ENCODE data around the gene WDR37. TPM values are rescaled to one million over a fixed set of nuclear protein-coding genes. Genes with fewer than 3 reads are reported as not detected.

The WDR37 gene
- total RNA-seq, 1 experiment from 2014 or later = 4.5 TPM

DNA sequence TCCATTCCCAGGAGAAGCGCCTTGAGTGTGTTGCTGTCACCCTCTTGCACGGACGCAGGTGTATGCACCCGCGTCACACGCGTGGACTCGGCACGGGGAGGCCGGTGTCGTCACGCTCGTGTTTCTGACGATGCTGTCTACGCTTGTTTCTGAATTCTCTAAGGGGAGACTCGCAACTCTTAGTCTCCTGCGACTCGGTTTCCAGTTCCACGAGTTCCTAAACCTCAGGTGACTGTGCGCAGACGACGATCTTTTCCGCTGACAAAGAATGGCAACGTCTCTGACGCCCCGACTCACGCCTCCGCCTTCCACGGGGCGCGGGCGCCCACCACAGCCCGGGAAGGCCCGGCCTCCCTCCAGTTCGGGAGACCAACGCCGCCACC lies 7.8 kb upstream of the WDR37 start:
- no peaks in the 10 kb centered on the region for H3F3A ChIP-seq (ENCODE audit: low read length, unreplicated experiment)
- ChIA-PET POLR2A (ENCODE audit: unreplicated experiment) (no interaction called here), CTCF (no interaction called here)
- H3K27ac ChIP-seq (ENCODE audit: low read length) = peak overlapping the region; percentile 94
- TF ChIP-seq CTCF (conservative IDR thresholded peaks at IDR 0.05; ENCODE audit: low read depth, low read length) = no peak
- TF ChIP-seq EZH2 (IDR thresholded peaks at IDR 0.05; ENCODE audit: low read length, unreplicated experiment) = no peak
- no peak for TF ChIP-seq EZH2phosphoT487 (IDR thresholded peaks at IDR 0.05; ENCODE audit: borderline replicate concordance, low read length)
- no peak overlapping the region for H2AFZ ChIP-seq (ENCODE audit: low read length)
- peaks cover 7% of the 10 kb centered on the region for H3K4me1 ChIP-seq (ENCODE audit: insufficient read depth, low read length)
- H3K9ac ChIP-seq (ENCODE audit: low read length) = peak overlapping the region; percentile 92
- H3K9me3 ChIP-seq (ENCODE audit: low read length) = no peaks in the 10 kb centered on the region
- peaks cover 74% of the 10 kb centered on the region for H3K79me2 ChIP-seq (ENCODE audit: low read length)
- intact Hi-C loops (cut with micrococcal nuclease) = no loop called here
- no peaks in the 10 kb centered on the region; the same call in 1 of the 2 replicates for H3K36me3 ChIP-seq (ENCODE audit: low read depth, low read length)
- peaks cover 19% of the 10 kb centered on the region; the same call in 1 of the 2 replicates for H4K20me1 ChIP-seq (ENCODE audit: low read length)
- H3K4me2 ChIP-seq (ENCODE audit: low read length) = peak overlapping the region; percentile 96
- ATAC-seq (no peak), DNase-seq (peak; percentile 2)
- TSS peak; percentile 72 for BruUV-seq (replicated peaks)
- H3K4me3 ChIP-seq (ENCODE audit: low read length) = peak overlapping the region; percentile 93
- no peaks in the 10 kb centered on the region for H3K9me2 ChIP-seq (replicated peaks; ENCODE audit: low read length)
- no peaks in the 10 kb centered on the region for H3K27me3 ChIP-seq (ENCODE audit: low read length)

GRCh38 chr10:1048732-1049424 lies 7.3 kb upstream of the WDR37 start, which contains the start of gene IDI1:
Gene IDI1 (minus strand): TSS chr10:1049119. CDS start chr10:1049003, 116 bp downstream.
- peak within 1 kb of the TSS; percentile 96 for H3K4me2 ChIP-seq (ENCODE audit: low read length)
- H4K20me1 ChIP-seq (ENCODE audit: low read length) = peaks cover 19% of the 10 kb centered on the region; the same call in 1 of the 2 replicates
- CTCF ChIA-PET = no interaction called here
- BruUV-seq (replicated peaks) = no TSS peak
- H3K36me3 ChIP-seq (ENCODE audit: low read depth, low read length) = no peaks in the 10 kb centered on the region; the same call in 1 of the 2 replicates
- peak within 1 kb of the TSS; percentile 93 for H3K4me3 ChIP-seq (ENCODE audit: low read length)
- peak; percentile 80 for ATAC-seq
- H3K79me2 ChIP-seq (ENCODE audit: low read length) = peaks cover 79% of the 10 kb centered on the region
- H3K27me3 ChIP-seq (ENCODE audit: low read length) = no peaks in the 10 kb centered on the region
- peaks cover 7% of the 10 kb centered on the region for H3K4me1 ChIP-seq (ENCODE audit: insufficient read depth, low read length)
- intact Hi-C loops (cut with micrococcal nuclease) = no loop called here
- peak within 1 kb of the TSS; percentile 92 for H3K9ac ChIP-seq (ENCODE audit: low read length)
- H3K9me3 ChIP-seq (ENCODE audit: low read length) = no peaks in the 10 kb centered on the region
- H2AFZ ChIP-seq (ENCODE audit: low read length) = no peak within 1 kb of the TSS
- peak within 1 kb of the TSS; percentile 94 for H3K27ac ChIP-seq (ENCODE audit: low read length)
- DNase-seq = peak; percentile 88
- H3F3A ChIP-seq (ENCODE audit: low read length, unreplicated experiment) = no peaks in the 10 kb centered on the region
- TF ChIP-seq CTCF (conservative IDR thresholded peaks at IDR 0.05; ENCODE audit: low read depth, low read length) = no peak
- no peak for TF ChIP-seq EZH2phosphoT487 (IDR thresholded peaks at IDR 0.05; ENCODE audit: borderline replicate concordance, low read length)
- TF ChIP-seq EZH2 (IDR thresholded peaks at IDR 0.05; ENCODE audit: low read length, unreplicated experiment) = no peak
- H3K9me2 ChIP-seq (replicated peaks; ENCODE audit: low read length) = no peaks in the 10 kb centered on the region
- POLR2A ChIA-PET (ENCODE audit: unreplicated experiment) = no interaction called here

DNA sequence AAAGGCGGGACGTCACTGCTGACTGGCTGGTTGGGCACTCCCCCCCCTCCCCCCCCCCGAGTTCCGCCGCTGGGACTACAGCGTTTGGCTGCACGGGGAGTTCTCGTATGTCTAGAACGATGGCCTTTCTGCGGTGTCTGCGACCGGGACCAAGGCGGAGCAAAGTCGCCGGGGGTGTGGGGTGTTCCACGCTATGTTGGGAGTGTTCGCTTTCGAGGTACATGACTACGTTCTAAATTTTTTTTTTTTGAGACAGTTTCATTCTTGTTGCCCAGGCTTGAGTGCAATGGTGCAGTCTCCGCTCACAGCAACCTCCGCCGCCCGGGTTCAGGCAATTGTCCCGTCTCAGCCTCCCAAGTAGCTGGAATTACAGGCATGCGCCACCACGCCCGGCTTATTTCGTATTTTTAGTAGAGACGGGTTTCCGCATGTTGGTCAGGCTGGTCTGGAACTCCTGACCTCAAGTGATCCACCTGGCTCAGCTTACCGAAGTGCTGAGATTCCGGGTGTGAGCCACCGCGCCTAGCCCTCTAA lies 6.7 kb upstream of the WDR37 start:
- Histone ChIP-seq H3F3A (ENCODE audit: low read length, unreplicated experiment) (no peaks in the 10 kb centered on the region), H3K4me2 (ENCODE audit: low read length) (peak overlapping the region; percentile 79), H2AFZ (ENCODE audit: low read length) (no peak overlapping the region), H3K27me3 (ENCODE audit: low read length) (no peaks in the 10 kb centered on the region), H3K27ac (ENCODE audit: low read length) (peak overlapping the region; percentile 94), H4K20me1 (ENCODE audit: low read length) (peaks cover 16% of the 10 kb centered on the region; the same call in 1 of the 2 replicates), H3K9me3 (ENCODE audit: low read length) (no peaks in the 10 kb centered on the region), H3K79me2 (ENCODE audit: low read length) (peaks cover 82% of the 10 kb centered on the region), H3K36me3 (ENCODE audit: low read depth, low read length) (no peaks in the 10 kb centered on the region; the same call in 1 of the 2 replicates), H3K4me1 (ENCODE audit: insufficient read depth, low read length) (peaks cover 7% of the 10 kb centered on the region), H3K9ac (ENCODE audit: low read length) (peak overlapping the region; percentile 92), H3K9me2 (replicated peaks; ENCODE audit: low read length) (no peaks in the 10 kb centered on the region), H3K4me3 (ENCODE audit: low read length) (peak overlapping the region; percentile 93)
- ATAC-seq = peak; percentile 1; the same call in 1 of the 2 replicates
- TF ChIP-seq EZH2 (IDR thresholded peaks at IDR 0.05; ENCODE audit: low read length, unreplicated experiment) (no peak), EZH2phosphoT487 (IDR thresholded peaks at IDR 0.05; ENCODE audit: borderline replicate concordance, low read length) (no peak), CTCF (conservative IDR thresholded peaks at IDR 0.05; ENCODE audit: low read depth, low read length) (no peak)
- intact Hi-C loops (cut with micrococcal nuclease) = no loop called here
- ChIA-PET CTCF (no interaction called here), POLR2A (ENCODE audit: unreplicated experiment) (no interaction called here)
- DNase-seq = peak; percentile 6
- BruUV-seq (replicated peaks) = TSS peak; percentile 59
